GM19035 (cell line): ENCODE results near the gene TMCC3.
"Not testable (repeated sequence)": the region's sequence is repeated elsewhere in the genome, so short reads cannot be mapped to it uniquely, and the experiment has no call there.

ENCODE experiments used
- ATAC-seq: cut with Tn5 transposase; IDR thresholded peaks from one replicate; pipeline ENCODE4 v1.9.1; 2021; ENCODE audit not compliant: unreplicated experiment

TMCC3 gene

DNA sequence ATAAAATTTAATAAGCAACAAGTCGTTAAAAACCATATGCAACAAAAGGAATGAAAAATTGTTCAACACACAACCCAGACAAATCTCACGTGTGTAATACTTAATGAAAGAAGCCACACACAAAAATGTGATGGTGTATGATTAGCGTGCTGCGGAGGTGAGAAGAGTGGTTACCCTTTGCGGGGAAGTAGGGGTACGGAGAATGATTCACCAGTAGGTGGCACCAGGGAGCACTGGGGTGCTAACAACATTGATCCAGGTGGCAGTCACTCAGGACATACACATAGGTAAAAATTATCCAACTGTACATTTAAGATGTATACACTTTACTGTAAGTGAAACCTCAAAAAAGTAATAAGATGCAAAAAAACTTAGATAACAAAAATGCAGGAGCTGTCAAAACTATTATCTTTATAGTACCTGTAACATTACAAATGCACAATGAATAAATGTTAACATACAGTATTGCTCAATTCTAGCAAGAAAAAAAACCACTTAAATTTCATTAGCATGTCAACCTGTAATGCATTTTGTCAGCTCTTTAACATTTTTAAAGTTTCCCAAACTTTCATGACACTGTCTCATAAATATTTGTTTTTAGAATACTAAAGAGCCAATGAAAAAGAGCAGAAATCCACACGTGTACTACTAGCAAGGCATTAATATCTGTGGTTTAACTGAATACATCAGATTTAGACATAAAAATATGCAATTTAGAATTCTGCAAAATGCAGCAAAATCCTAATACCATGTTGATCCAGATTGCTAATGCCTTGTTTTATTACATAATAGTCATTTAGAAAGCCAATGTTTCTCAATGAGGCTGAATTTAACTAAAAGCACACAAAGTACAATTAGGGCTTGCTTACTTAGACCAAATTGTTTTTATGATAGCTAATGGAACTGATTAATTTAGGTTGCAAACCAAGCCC, 46.7 kb downstream of the TMCC3 start:
- no peak for ATAC-seq

GRCh38 chr12:94602024-94602423, 48.3 kb downstream of the TMCC3 start:
- no peak for ATAC-seq

- ATAC-seq: not testable (repeated sequence)
Measured at GRCh38 chr12:94601307-94601706, 49.0 kb downstream of the TMCC3 start.

- ATAC-seq: no peak
Measured at GRCh38 chr12:94599189-94599588, 51.2 kb downstream of the TMCC3 start.

- no peak for ATAC-seq
Measured at GRCh38 chr12:94597268-94597667, 53.1 kb downstream of the TMCC3 start.

DNA sequence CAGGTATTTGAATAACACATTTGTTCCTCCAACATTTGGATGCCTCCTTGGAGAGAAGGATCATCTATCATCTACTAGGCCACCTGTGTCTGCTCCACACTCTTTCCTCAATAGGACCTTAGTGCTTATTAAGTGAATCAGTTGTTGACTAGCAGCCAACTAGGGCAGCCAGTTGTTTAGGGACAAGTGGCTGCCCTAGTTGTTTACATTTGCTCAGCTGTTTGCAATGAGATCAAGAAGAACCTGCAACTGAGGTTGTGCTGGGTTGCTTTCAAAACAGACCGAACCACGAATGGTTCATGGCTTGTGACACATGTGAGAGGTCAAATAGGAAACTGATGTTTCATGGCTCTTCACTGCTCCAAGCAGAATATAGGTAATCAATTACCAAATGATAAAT, 53.8 kb downstream of the TMCC3 start:
- ATAC-seq: no peak

GRCh38 chr12:94595152-94595551, 55.2 kb downstream of the TMCC3 start:
- ATAC-seq: no peak

DNA sequence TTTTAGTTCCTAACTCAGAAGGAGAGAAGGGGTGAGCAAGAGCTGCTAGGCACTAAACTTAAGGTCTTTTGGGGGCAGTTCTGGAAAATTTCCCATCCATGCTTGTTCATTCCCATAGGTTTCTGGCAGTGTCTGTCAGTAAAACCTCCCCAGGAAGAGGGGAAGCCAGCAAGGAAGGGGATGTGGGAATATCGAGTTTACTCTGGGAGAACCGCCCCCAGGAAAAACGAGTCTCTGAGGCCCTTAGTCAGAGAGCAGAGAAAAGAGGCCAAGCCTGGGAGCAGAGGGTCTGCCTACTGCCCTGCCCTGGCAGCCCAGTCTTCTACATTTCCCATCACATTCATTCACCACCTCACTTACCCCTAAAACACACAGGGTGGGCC, 55.9 kb downstream of the TMCC3 start:
- ATAC-seq: no peak

- ATAC-seq: no peak
Measured at GRCh38 chr12:94593822-94594442, 56.4 kb downstream of the TMCC3 start.

DNA sequence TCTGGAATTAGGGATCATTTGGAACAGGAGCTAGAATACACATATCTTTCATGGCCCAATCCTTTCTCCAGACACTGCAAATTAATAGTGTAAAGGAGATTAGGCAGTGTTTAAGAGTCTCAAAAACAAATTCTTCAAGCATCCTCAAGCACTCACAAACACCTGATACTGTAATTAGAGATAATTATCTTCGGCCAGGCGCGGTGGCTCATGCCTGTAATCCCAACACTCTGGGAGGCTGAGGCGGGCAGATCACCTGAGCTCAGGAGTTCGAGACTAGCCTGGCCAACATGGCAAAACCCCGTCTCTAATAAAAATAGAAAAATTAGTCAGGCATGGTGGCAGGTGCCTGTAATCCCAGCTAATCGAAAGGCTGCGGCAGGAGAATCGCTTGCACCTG, 57.6 kb downstream of the TMCC3 start:
- ATAC-seq: not testable (repeated sequence)

DNA sequence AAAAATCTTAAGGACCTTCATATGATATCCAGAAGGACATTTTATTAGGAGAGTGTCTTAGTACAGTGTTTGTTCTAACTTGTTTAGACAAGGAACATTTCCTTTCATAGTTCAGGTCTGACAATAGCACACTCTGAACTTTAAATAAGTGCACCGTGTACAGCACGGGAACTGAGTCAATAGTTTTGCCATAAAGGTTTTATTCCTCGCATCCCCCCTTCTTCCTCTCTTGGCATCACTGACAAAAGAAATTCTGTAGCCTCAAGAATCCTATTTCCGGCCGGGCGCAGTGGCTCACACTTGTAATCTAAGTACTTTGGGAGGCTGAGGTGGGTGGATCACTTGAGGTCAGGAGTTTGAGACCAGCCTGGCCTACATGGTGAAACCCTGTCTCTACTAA, 58.3 kb downstream of the TMCC3 start:
- no peak for ATAC-seq

DNA sequence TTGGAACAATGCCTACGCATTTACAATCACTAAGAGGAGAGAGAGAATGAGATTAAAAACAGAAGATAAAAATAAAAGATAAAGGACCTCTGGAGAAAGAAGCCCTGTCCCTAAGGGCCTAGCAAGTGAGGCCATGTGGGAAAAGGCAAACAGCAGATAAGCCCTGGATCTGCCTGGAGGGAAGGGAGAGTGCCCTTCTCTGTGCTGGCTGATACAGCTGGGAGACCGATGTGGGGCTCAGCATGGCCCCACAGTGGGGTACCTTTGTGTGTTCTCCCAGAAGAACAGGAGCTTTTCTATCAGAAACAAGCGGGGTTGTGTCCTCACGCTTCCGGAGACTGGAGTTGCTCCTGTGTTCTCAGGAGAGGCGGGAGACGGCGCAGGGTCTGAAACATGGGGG, 59.9 kb downstream of the TMCC3 start:
- no peak for ATAC-seq

DNA sequence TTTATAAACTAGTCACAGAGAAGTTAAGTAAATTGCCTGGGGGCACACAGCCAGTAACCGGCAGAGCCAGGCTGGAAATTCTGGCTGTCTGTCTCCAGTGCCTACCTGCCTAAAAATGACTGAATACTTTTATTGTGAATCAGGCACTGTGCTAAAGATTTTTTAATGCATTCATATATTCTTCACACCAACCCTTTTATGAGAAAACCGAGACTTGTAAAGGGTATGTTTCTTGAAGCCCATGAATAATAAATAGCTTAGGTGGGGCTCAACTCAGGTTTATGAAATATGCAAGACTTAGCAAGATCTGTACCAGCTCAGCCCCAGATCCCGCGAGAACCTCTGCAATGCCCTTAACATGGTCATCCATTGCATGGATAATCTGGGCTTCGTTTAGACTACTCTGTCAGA, 60.8 kb downstream of the TMCC3 start:
- no peak for ATAC-seq

DNA sequence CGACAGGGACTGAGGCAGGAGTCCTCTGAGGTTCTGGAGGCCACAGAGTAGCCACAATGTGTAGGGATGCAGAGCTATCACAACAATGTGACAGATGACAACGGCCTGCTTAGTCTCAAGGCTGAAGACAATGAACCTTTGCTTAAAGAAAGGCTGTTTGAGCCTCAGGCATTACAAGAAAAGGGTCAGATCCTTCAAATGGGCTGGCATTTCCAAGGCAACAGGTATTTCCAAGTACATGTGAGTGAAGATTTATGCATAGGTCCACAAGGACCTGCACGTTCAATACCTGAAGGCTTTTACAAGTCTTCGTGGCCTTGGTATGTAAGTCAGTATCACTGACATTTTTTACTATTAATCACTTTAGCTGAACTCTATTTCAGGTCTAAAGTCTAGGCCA, 62.0 kb downstream of the TMCC3 start:
- ATAC-seq: no peak

DNA sequence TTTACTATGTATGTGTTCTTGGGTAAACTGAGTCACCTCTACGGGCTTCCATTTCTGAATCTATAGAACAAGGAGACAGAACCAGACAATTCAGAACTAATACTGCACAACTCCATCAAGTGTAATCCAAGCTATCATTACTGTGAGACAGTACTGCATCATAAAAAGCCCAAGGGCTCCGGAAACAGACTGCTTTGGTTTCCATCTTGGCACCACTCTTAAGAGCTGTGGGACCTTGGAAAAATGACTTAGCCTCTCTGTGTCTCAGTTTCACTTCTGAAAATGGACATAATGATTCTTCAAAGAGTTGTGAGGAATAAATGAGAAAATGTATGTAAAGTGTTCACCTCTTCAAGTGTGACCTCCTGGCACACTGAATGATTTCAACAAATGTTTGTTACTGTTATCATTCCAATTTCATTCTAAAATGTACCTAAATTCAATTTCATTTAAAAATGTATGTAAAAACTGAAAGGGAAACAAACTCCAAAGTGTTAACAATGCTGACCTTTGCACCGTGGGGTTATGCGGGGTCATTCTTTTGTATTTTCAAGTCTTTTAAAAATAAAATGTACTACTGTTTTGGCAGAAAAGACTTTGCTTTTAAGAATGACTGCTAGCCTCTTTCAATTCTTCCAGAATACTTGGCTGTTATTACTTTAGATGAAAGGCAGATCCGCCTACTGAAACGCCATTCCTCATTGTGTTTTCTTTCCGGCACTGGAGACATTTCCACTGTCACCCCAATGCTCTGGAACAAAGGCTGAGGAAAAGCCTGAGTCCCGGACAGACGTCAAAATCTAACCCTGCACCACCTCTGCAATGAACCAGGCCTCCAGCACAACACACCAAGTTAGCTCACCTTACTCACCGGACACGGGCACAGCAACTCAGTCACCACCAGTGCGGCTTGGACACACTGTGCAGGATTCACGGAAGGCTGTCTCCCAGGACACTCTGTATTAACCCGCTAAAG, 62.8 kb downstream of the TMCC3 start:
- ATAC-seq: no peak

- ATAC-seq: no peak
Measured at GRCh38 chr12:94586589-94587259, 63.6 kb downstream of the TMCC3 start.

DNA sequence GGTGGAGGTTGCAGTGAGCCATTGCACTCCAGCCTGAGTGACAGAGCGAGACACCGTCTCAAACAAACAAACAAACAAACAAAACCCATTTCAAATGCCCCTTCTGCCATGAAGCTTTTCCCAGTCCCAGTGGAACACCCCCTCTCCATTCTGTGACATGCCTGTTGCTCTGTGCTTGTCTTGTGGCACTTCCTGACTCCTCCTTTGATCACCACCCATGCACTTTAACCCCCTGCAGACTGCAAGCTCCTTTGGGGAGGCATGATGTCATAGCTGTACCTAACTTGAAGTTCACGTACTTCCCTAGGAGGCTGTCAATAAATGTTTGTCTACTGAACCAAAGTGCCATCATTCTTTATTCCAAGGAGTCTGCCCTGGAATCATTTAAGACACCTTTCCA, 64.7 kb downstream of the TMCC3 start:
- no peak for ATAC-seq

GRCh38 chr12:94584377-94584776, 66.0 kb downstream of the TMCC3 start:
- no peak for ATAC-seq

DNA sequence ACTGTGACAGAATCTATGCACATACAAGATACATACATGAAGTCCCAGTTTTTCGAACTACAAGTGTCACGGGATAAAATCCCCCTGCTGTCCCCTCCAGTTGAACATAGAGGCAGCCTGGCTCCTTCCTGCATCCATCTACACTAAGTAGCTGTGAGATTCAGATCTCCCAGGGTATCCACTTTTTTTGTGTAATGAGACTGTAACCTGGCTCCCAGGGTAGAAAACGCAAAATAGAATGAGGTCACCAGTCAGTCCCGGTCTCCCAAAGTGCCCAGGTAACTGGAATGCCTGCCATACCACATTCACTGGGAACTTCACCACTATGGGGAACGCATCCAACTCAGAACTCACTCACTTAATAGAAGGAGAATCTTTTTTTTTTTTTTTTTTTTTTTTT, 67.8 kb downstream of the TMCC3 start:
- no peak for ATAC-seq

DNA sequence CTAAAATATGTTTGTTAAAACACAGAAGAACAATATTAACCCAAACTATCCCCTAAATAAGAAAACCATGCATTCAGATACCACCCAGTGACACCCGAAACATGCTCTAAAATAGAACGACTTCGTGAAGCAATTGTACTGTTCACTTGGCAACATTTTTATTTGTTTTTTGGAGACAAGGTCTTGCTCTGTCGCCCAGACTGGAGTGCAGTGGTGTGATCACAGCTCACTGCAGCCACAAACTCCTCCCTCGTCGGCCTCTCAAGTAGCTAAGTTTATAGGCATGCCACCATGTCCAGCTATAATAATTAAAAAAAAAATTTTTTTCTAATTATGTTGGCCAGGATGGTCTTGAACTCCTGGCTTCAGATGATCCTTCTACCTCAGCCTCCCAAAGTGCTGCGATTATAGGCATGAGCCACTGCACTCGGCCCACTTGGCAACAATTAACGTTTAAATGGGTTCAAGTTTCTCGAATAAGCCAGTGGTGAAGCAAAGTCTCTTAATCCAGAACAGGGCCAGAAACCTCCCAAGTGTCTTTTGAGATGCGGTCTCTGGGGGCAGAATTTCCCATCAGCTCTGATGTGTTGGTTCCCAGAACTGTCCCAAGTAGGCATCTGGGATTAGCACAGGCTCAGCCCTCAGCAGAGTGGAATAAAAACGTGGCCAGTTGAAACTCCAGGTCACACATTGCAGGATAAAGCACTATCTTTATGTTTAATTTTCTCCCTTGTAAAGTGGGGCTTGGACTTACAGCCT, 74.5 kb downstream of the TMCC3 start:
- no peak for ATAC-seq
